Upper lobe of left lung (tissue), 6 donors: ENCODE measurements around the gene CTSO. TPM values are rescaled to one million over a fixed set of nuclear protein-coding genes. Genes with fewer than 3 reads are reported as not detected.

ENCODE experiments used
- ATAC-seq, 2 donors: fragments of 200-7000 bp; cut with Tn5 transposase; one replicate each; pipeline ENCODE4 v1.9.1; 2022; ENCODE audit warnings: mild to moderate bottlenecking in 2 of 2, moderate library complexity in 2 of 2; ENCODE audit not compliant: low FRiP score in 2 of 2
- DNase-seq, 2 donors: peaks; one replicate each; pipeline ENCODE4 v3.0.0-alpha.2; 2019 to 2020
- H3K27ac ChIP-seq, 4 donors: fragments of 200-600 bp; sonication (generic); one replicate each; pipeline ENCODE4 v1.5.1; 2016 to 2019
- H3K27me3 ChIP-seq, 4 donors: fragments of 200-600 bp; sonication (generic); one replicate each; pipeline ENCODE4 v1.5.1; 2017 to 2019
- H3K36me3 ChIP-seq, 4 donors: fragments of 200-600 bp; sonication (generic); one replicate each; pipeline ENCODE4 v1.5.1; 2016 to 2019
- H3K4me1 ChIP-seq, 4 donors: fragments of 200-600 bp; sonication (generic); one replicate each; pipeline ENCODE4 v1.5.1; 2018 to 2019
- H3K4me3 ChIP-seq, 4 donors: fragments of 200-600 bp; sonication (generic); one replicate each; pipeline ENCODE4 v1.5.1; 2017 to 2019; ENCODE audit warnings: mild to moderate bottlenecking in 2 of 4, moderate library complexity in 1 of 4
- H3K9me3 ChIP-seq, 4 donors: fragments of 200-600 bp; sonication (generic); one replicate each; pipeline ENCODE4 v1.5.1; 2018 to 2019
- CTCF ChIP-seq, 6 experiments: fragments of 450-650 bp in 4 of 6; fragments of 200-600 bp in 2 of 6; sonication (generic) in 2 of 6; IDR thresholded peaks; one replicate each; pipeline ENCODE4 v1.5.1; 2016 to 2019; ENCODE audit warnings: antibody characterized with exemption in 6 of 6
- EP300 ChIP-seq, 4 donors: sonication (generic); formaldehyde crosslinking; IDR thresholded peaks; one replicate each; pipeline ENCODE4 v1.5.1; 2017; ENCODE audit warnings: antibody characterized with exemption in 4 of 4, control low read depth in 2 of 4
- POLR2A ChIP-seq, 4 donors: fragments of 450-650 bp; IDR thresholded peaks; one replicate each; pipeline ENCODE4 v1.5.1; 2016 to 2017; ENCODE audit warnings: antibody characterized with exemption in 4 of 4, mild to moderate bottlenecking in 2 of 4
- POLR2AphosphoS5 ChIP-seq, 2 donors: sonication (generic); formaldehyde crosslinking; IDR thresholded peaks; one replicate each; pipeline ENCODE4 v1.5.1; 2017; ENCODE audit warnings: antibody characterized with exemption in 2 of 2
- WGBS, 2 donors: methylation state at CpG; one replicate each; pipeline ENCODE4 v1.1.5; 2017 to 2018; 5-methylcytosine and 5-hydroxymethylcytosine counted together
- total RNA-seq, 6 donors: library from RNA; depleted of rRNA in 4 of 6; stranded (reverse); fragments of >200 nt in 4 of 6; gene quantifications; one replicate each; pipeline versions ENCODE4 v1.1.0 to v1.2.1, GENCODE V29; 2016 to 2021
- donor health status: DM: no; HTN: no; CAD: no; lungs with moderate emphysema.
- donor health status: DM: no; HTN: yes; CAD: no; lungs with severe emphysema.

Gene CTSO
- total RNA-seq, 6 donors from 2014 or later = 9.4 to 34.7 (median 22.5) TPM

GRCh38 chr4:155952501-155952901, 1.2 kb downstream of the CTSO start:
- ATAC-seq = no peak
- H3K9me3 ChIP-seq = no peaks in the 10 kb centered on the region
- no peaks in the 10 kb centered on the region for H3K36me3 ChIP-seq
- H3K4me3 ChIP-seq = peak overlapping the region in 3 of 4 donors; percentile 56 to 87 (median 70)
- H3K27ac ChIP-seq = peak overlapping the region; percentile 24 to 99 (median 98)
- peaks cover 0 to 12% (median 6%) of the 10 kb centered on the region in 4 donors for H3K4me1 ChIP-seq
- TF ChIP-seq POLR2AphosphoS5 (IDR thresholded peaks at IDR 0.05) = no peak
- no peak for TF ChIP-seq EP300 (IDR thresholded peaks at IDR 0.05)
- TF ChIP-seq CTCF (IDR thresholded peaks at IDR 0.05) = no peak
- TF ChIP-seq POLR2A (IDR thresholded peaks at IDR 0.05) = no peak
- DNase-seq = no peak
- H3K27me3 ChIP-seq = no peaks in the 10 kb centered on the region
- WGBS, 2 donors = 44 to 45% methylated on average over 6 of the region's 6 CpGs

DNA sequence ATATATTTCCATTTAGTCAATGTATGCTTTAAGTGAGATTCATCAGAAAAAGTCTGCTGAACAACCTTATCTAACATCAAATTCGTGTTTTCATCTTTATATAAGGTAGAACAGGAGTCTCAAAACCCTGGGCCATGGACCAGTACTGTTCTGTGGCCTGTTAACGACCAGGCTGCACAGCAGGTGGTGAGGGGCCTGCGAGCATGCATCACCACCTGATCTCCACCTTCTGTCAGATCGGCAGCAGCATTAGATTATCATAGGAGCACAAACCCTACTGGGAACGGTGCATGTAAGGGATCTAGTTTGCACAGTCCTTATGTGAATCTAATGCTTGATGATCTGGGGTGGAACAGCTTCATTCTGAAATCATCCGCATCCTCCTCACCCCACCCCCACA, 3.2 kb downstream of the CTSO start:
- WGBS, 2 donors = 70 to 88% methylated on average over 6 of the region's 6 CpGs

GRCh38 chr4:155948541-155948940, 5.1 kb downstream of the CTSO start:
- DNase-seq = no peak
- TF ChIP-seq POLR2A (IDR thresholded peaks at IDR 0.05) (no peak), EP300 (IDR thresholded peaks at IDR 0.05) (no peak), CTCF (IDR thresholded peaks at IDR 0.05) (no peak)
- Histone ChIP-seq H3K4me1 (peaks cover 0 to 12% (median 6%) of the 10 kb centered on the region in 4 donors), H3K9me3 (no peaks in the 10 kb centered on the region), H3K27me3 (no peaks in the 10 kb centered on the region), H3K36me3 (no peaks in the 10 kb centered on the region), H3K27ac (no peak overlapping the region), H3K4me3 (no peak overlapping the region)
- ATAC-seq = no peak
- 47 to 69% methylated on average over 1 of the region's 1 CpG for WGBS, 2 donors

More for the DNA sequence above, 3.2 kb downstream of the CTSO start:
- DNase-seq (no peak), ATAC-seq (no peak)
- Histone ChIP-seq H3K4me1 (peaks cover 0 to 18% (median 6%) of the 10 kb centered on the region in 4 donors), H3K27ac (no peak overlapping the region), H3K27me3 (no peaks in the 10 kb centered on the region), H3K36me3 (no peaks in the 10 kb centered on the region), H3K4me3 (no peak overlapping the region), H3K9me3 (no peaks in the 10 kb centered on the region)
- TF ChIP-seq EP300 (IDR thresholded peaks at IDR 0.05) (no peak), POLR2AphosphoS5 (IDR thresholded peaks at IDR 0.05) (no peak), CTCF (IDR thresholded peaks at IDR 0.05) (no peak), POLR2A (IDR thresholded peaks at IDR 0.05) (no peak)

- DNase-seq = no peak
- no peak for TF ChIP-seq CTCF (IDR thresholded peaks at IDR 0.05)
- TF ChIP-seq POLR2A (IDR thresholded peaks at IDR 0.05) = no peak
- TF ChIP-seq POLR2AphosphoS5 (IDR thresholded peaks at IDR 0.05) = no peak
- Histone ChIP-seq H3K4me1 (peaks cover 0 to 6% (median 0%) of the 10 kb centered on the region in 4 donors), H3K36me3 (peaks cover 0 to 7% (median 0%) of the 10 kb centered on the region in 4 donors), H3K27ac (no peak overlapping the region), H3K9me3 (no peaks in the 10 kb centered on the region), H3K4me3 (no peak overlapping the region), H3K27me3 (no peaks in the 10 kb centered on the region)
- ATAC-seq = peak; percentile 58 to 77
- 32 to 35% methylated on average over 4 of the region's 4 CpGs for WGBS, 2 donors
Observed at GRCh38 chr4:155946486-155946885, 7.2 kb downstream of the CTSO start.

- no peak for TF ChIP-seq POLR2AphosphoS5 (IDR thresholded peaks at IDR 0.05)
- TF ChIP-seq CTCF (IDR thresholded peaks at IDR 0.05) = no peak
- no peak for TF ChIP-seq EP300 (IDR thresholded peaks at IDR 0.05)
- TF ChIP-seq POLR2A (IDR thresholded peaks at IDR 0.05) = no peak
- 100% methylated on average over 1 of the region's 1 CpG for WGBS, 2 donors
- no peaks in the 10 kb centered on the region for H3K9me3 ChIP-seq
- no peak overlapping the region for H3K27ac ChIP-seq
- peaks cover 0 to 12% (median 1%) of the 10 kb centered on the region in 4 donors for H3K36me3 ChIP-seq
- ATAC-seq = no peak
- no peak overlapping the region for H3K4me3 ChIP-seq
- DNase-seq = no peak
- H3K27me3 ChIP-seq = no peaks in the 10 kb centered on the region
- H3K4me1 ChIP-seq = peaks cover 0 to 6% (median 0%) of the 10 kb centered on the region in 4 donors
Observed at GRCh38 chr4:155944516-155944915, 9.2 kb downstream of the CTSO start.
